Gastroesophageal sphincter (tissue), 4 donors: ENCODE measurements around the gene TXNRD1. TPM values are rescaled to one million over a fixed set of nuclear protein-coding genes. Genes with fewer than 3 reads are reported as not detected.

ENCODE experiments used
- ATAC-seq: fragments of 150-250 bp; one replicate; pipeline ENCODE4 v1.9.1; 2016; ENCODE audit warnings: mild to moderate bottlenecking, moderate library complexity
- H3K27ac ChIP-seq, 4 donors: fragments of 200-600 bp; sonication (generic) in 3 of 4; 1 replicate in 3 of 4; 2 replicates in 1 of 4; pipeline ENCODE4 v1.5.1; 2016 to 2019
- H3K27me3 ChIP-seq: fragments of 200-600 bp; sonication (generic); one replicate; pipeline ENCODE4 v1.5.1; 2019
- H3K36me3 ChIP-seq, 2 donors: fragments of 200-600 bp; sonication (generic); one replicate each; pipeline ENCODE4 v1.5.1; 2019; ENCODE audit warnings: control low read depth in 1 of 2
- H3K4me1 ChIP-seq, 3 donors: fragments of 200-600 bp; sonication (generic); 1 replicate in 2 of 3; 2 replicates in 1 of 3; pipeline ENCODE4 v1.5.1; 2016 to 2019; ENCODE audit warnings: control low read depth in 2 of 3
- H3K4me3 ChIP-seq, 2 donors: fragments of 200-600 bp; sonication (generic); one replicate each; pipeline ENCODE4 v1.5.1; 2019; ENCODE audit warnings: mild to moderate bottlenecking in 1 of 2, moderate library complexity in 1 of 2
- H3K9me3 ChIP-seq, 3 donors: fragments of 200-600 bp; sonication (generic); one replicate each; pipeline ENCODE4 v1.5.1; 2017 to 2019; ENCODE audit warnings: control low read depth in 2 of 3
- CTCF ChIP-seq, 4 experiments: fragments of 200-600 bp in 2 of 4; fragments of 450-650 bp in 2 of 4; sonication (generic) in 1 of 4; IDR thresholded peaks; one replicate each; pipeline ENCODE4 v1.5.1; 2017 to 2019; ENCODE audit warnings: antibody characterized with exemption in 4 of 4, mild to moderate bottlenecking in 2 of 4, moderate library complexity in 2 of 4
- EP300 ChIP-seq: sonication (generic); formaldehyde crosslinking; IDR thresholded peaks from one replicate; pipeline ENCODE4 v1.6.1; 2017; ENCODE audit warnings: antibody characterized with exemption, mild to moderate bottlenecking
- POLR2A ChIP-seq, 2 donors: fragments of 450-650 bp; IDR thresholded peaks; one replicate each; pipeline ENCODE4 v1.6.1; 2017; ENCODE audit warnings: antibody characterized with exemption in 2 of 2, mild to moderate bottlenecking in 2 of 2, moderate library complexity in 1 of 2
- POLR2AphosphoS5 ChIP-seq: sonication (generic); formaldehyde crosslinking; IDR thresholded peaks from one replicate; pipeline ENCODE4 v1.6.1; 2017; ENCODE audit warnings: antibody characterized with exemption
- WGBS, 2 donors: methylation state at CpG; one replicate each; pipeline ENCODE4 v1.1.5; 2018; ENCODE audit warnings: low coverage in 1 of 2; 5-methylcytosine and 5-hydroxymethylcytosine counted together
- total RNA-seq, 4 donors: library from RNA; depleted of rRNA; stranded (reverse); fragments of >200 nt; gene quantifications; one replicate each; pipeline ENCODE4 v1.1.0, GENCODE V29; 2016

The TXNRD1 gene
- total RNA-seq, 4 donors from 2014 or later = 230 to 458 (median 305) TPM

GRCh38 chr12:104286516-104287482 lies 71.2 kb downstream of the TXNRD1 start:
- Histone ChIP-seq H3K36me3 (peaks cover 0 to 7% of the 10 kb centered on the region in 2 donors), H3K27me3 (no peaks in the 10 kb centered on the region), H3K4me3 (peak overlapping the region; percentile 67 to 79), H3K4me1 (peaks cover 7 to 40% (median 11%) of the 10 kb centered on the region in 3 donors), H3K9me3 (no peaks in the 10 kb centered on the region), H3K27ac (peak overlapping the region; percentile 89 to 97 (median 94))
- TF ChIP-seq CTCF (IDR thresholded peaks at IDR 0.05) (no peak), POLR2A (IDR thresholded peaks at IDR 0.05) (peak; percentile 86 to 92), POLR2AphosphoS5 (peak; percentile 99), EP300 (no peak)
- peak; percentile 93 for ATAC-seq
- 0 to 3% methylated on average over 5 to 13 of the region's 40 CpGs for WGBS, 2 donors

GRCh38 chr12:104288635-104289274 lies 73.2 kb downstream of the TXNRD1 start:
- TF ChIP-seq EP300 = no peak
- peak; percentile 73 to 76 for TF ChIP-seq POLR2A (IDR thresholded peaks at IDR 0.05)
- peak; percentile 93 for TF ChIP-seq POLR2AphosphoS5
- TF ChIP-seq CTCF (IDR thresholded peaks at IDR 0.05) = peak in 2 of 4 experiments; percentile 6 to 32
- Histone ChIP-seq H3K36me3 (peaks cover 0 to 27% of the 10 kb centered on the region in 2 donors), H3K9me3 (no peaks in the 10 kb centered on the region), H3K4me1 (peaks cover 11 to 60% (median 11%) of the 10 kb centered on the region in 3 donors), H3K4me3 (peak overlapping the region; percentile 67 to 79), H3K27me3 (no peaks in the 10 kb centered on the region), H3K27ac (peak overlapping the region; percentile 89 to 97 (median 94))
- ATAC-seq = peak; percentile 72
- 0% methylated on average over 14 to 33 of the region's 41 CpGs for WGBS, 2 donors

DNA sequence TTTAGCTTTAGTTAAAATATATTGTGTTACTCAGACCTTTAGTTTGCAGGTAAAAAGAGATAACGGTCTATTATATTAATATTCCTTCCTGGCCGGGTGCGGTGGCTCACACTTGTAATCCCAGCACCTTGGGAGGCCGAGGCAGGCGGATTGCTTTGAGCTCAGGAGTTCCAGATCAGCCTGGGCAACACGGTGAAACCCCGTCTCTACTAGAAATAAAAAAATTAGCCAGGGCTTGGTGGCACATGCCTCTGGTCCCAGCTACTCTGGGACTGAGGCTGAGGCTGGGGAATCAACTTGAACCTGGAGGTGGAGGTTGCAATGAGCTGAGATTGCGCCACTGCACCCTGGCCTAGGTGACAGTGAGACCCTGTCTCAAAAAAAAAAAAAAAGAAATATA lies 74.7 kb downstream of the TXNRD1 start:
- no peak for TF ChIP-seq POLR2AphosphoS5
- TF ChIP-seq EP300 = no peak
- TF ChIP-seq CTCF (IDR thresholded peaks at IDR 0.05) = no peak
- no peak for TF ChIP-seq POLR2A (IDR thresholded peaks at IDR 0.05)
- 77 to 88% methylated on average over 3 to 8 of the region's 8 CpGs for WGBS, 2 donors
- Histone ChIP-seq H3K36me3 (peaks cover 0 to 43% of the 10 kb centered on the region in 2 donors), H3K27ac (peak overlapping the region in 1 of 4 donors; percentile 94), H3K4me3 (peak overlapping the region; percentile 67 to 79), H3K4me1 (peaks cover 11 to 71% (median 16%) of the 10 kb centered on the region in 3 donors), H3K9me3 (no peaks in the 10 kb centered on the region), H3K27me3 (no peaks in the 10 kb centered on the region)
- ATAC-seq = no peak

GRCh38 chr12:104290855-104291254 lies 75.3 kb downstream of the TXNRD1 start:
- WGBS, 2 donors = 95 to 98% methylated on average over 4 of the region's 5 CpGs
- no peak for ATAC-seq
- Histone ChIP-seq H3K9me3 (no peaks in the 10 kb centered on the region), H3K27ac (no peak overlapping the region), H3K27me3 (no peaks in the 10 kb centered on the region), H3K36me3 (peaks cover 0 to 48% of the 10 kb centered on the region in 2 donors), H3K4me3 (no peak overlapping the region), H3K4me1 (peaks cover 8 to 71% (median 13%) of the 10 kb centered on the region in 3 donors)
- TF ChIP-seq EP300 (no peak), POLR2AphosphoS5 (no peak), POLR2A (IDR thresholded peaks at IDR 0.05) (no peak), CTCF (IDR thresholded peaks at IDR 0.05) (no peak)
